ENCODE results near the gene GRK3.
"Not testable (repeated sequence)": the region's sequence is repeated elsewhere in the genome, so short reads cannot be mapped to it uniquely, and the experiment has no call there.

The GRK3 gene

GRCh38 chr22:25551396-25551795 is 13.1 kb upstream of the GRK3 start:
- DNase-seq (ENCODE audit: low read depth in 2 of 2) = no peak

GRCh38 chr22:25552405-25552804 is 12.1 kb upstream of the GRK3 start:
- DNase-seq (ENCODE audit: low read depth in 2 of 2) = not testable (repeated sequence)

GRCh38 chr22:25553131-25553530 is 11.3 kb upstream of the GRK3 start:
- DNase-seq (ENCODE audit: low read depth in 2 of 2) = no peak

GRCh38 chr22:25554238-25554671 is 10.2 kb upstream of the GRK3 start:
- DNase-seq (ENCODE audit: low read depth in 2 of 2) = no peak

GRCh38 chr22:25554689-25555088 is 9.8 kb upstream of the GRK3 start:
- no peak for DNase-seq (ENCODE audit: low read depth in 2 of 2)

GRCh38 chr22:25555586-25555985 is 8.9 kb upstream of the GRK3 start:
- no peak for DNase-seq (ENCODE audit: low read depth in 2 of 2)

- DNase-seq (ENCODE audit: low read depth in 2 of 2) = no peak
These were observed 7.3 kb upstream of the GRK3 start for GRCh38 chr22:25557218-25557617.

GRCh38 chr22:25558341-25558740 is 6.1 kb upstream of the GRK3 start:
- DNase-seq (ENCODE audit: low read depth in 2 of 2) = no peak

- not testable (repeated sequence) for DNase-seq (ENCODE audit: low read depth in 2 of 2)
These were observed 4.6 kb upstream of the GRK3 start for GRCh38 chr22:25559910-25560309.

GRCh38 chr22:25561182-25561581 is 3.3 kb upstream of the GRK3 start:
- DNase-seq (ENCODE audit: low read depth in 2 of 2) = not testable (repeated sequence)

- not testable (repeated sequence) for DNase-seq (ENCODE audit: low read depth in 2 of 2)
These were observed 2.5 kb upstream of the GRK3 start for GRCh38 chr22:25561927-25562326.

GRCh38 chr22:25562966-25563760 is 1.3 kb upstream of the GRK3 start:
- DNase-seq (ENCODE audit: low read depth in 2 of 2) = not testable (repeated sequence)

- DNase-seq (ENCODE audit: low read depth in 2 of 2) = no peak
These were observed 635 bp upstream of the GRK3 start for GRCh38 chr22:25563761-25564319.

GRCh38 chr22:25564979-25565677 is 653 bp downstream of the GRK3 start:
- no peak for DNase-seq (ENCODE audit: low read depth in 2 of 2)

- DNase-seq (ENCODE audit: low read depth in 2 of 2) = no peak
These were observed 1.9 kb downstream of the GRK3 start for GRCh38 chr22:25566186-25566897.

GRCh38 chr22:25566898-25567235 is 2.4 kb downstream of the GRK3 start:
- no peak for DNase-seq (ENCODE audit: low read depth in 2 of 2)

- DNase-seq (ENCODE audit: low read depth in 2 of 2) = no peak
These were observed 2.8 kb downstream of the GRK3 start for GRCh38 chr22:25567251-25567675.

GRCh38 chr22:25568066-25568465 is 3.6 kb downstream of the GRK3 start:
- not testable (repeated sequence) for DNase-seq (ENCODE audit: low read depth in 2 of 2)

GRCh38 chr22:25569361-25569760 is 4.9 kb downstream of the GRK3 start:
- DNase-seq (ENCODE audit: low read depth in 2 of 2) = no peak

GRCh38 chr22:25569983-25570382 is 5.5 kb downstream of the GRK3 start:
- no peak for DNase-seq (ENCODE audit: low read depth in 2 of 2)

- DNase-seq (ENCODE audit: low read depth in 2 of 2) = no peak
These were observed 6.0 kb downstream of the GRK3 start for GRCh38 chr22:25570486-25570885.

Measured in stimulated activated CD8-positive, alpha-beta memory T cell treated with anti-CD3 and anti-CD28 coated beads, Interleukin-7, amount 100 ng/mL, for 1 hour (primary cell).